ENCODE results near the gene CACTIN. TPM values are rescaled to one million over a fixed set of nuclear protein-coding genes. Genes with fewer than 3 reads are reported as not detected.

The CACTIN gene
- total and polyA plus RNA-seq, 2 of the 4 experiments (the other 2 are of a cell fraction), result 10.8 to 19.5 TPM

DNA sequence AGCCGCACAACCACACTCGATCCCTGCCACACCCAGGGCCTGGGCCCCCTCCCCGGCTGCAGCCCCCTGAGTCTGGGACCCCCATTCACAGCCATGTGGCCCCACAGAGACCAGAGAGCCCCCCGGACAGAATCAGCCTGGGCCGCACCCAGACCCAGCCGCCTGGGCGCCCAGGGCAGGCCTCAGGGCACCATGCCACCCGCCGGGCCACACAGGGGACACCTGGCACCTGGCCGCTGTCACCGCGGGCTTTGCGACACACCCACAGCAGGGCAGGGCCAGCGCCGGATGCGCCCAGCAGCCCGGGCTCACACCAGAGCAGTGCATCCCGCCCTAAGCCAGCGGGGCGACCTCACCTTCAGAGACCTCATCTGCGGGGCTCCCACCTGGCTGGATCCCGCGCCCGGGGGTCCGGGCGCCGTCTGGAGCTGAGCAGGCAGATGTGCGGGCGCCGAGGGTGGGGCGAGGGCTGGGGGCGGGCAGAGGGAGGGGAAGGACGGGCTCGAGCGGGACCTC, 20.4 kb downstream of the CACTIN start:
- Histone ChIP-seq H3K23ac (ENCODE audit: low read depth, low read length) (peak overlapping the region; percentile 11; the same call in 1 of the 2 replicates), H4K8ac (ENCODE audit: low read depth in 2 of 2, low read length in 2 of 2) (peak overlapping the region in 1 of 2 experiments; percentile 55; a peak in 1 of 4 replicates), H3K56ac (ENCODE audit: extremely low read depth, insufficient read depth, low read length) (no peak overlapping the region), H2BK5ac (ENCODE audit: low read depth, low read length, poor library complexity, severe bottlenecking) (no peak overlapping the region), H3K79me1 (ENCODE audit: low read depth in 1 of 2, low read length in 2 of 2) (peaks cover 7 to 17% of the 10 kb centered on the region in 2 experiments), H3K27ac (ENCODE audit: insufficient read depth, low read length) (no peak overlapping the region; the same call in 1 of the 2 replicates), H3K18ac (ENCODE audit: low read depth, low read length) (no peak overlapping the region), H4K91ac (ENCODE audit: insufficient read depth, low read depth, low read length) (no peak overlapping the region; the same call in 1 of the 2 replicates), H2BK15ac (ENCODE audit: low read depth, low read length) (no peak overlapping the region), H3K4ac (ENCODE audit: low read depth, low read length) (peak overlapping the region; percentile 27; the same call in 1 of the 2 replicates), H4K20me1 (ENCODE audit: insufficient read depth, low read length) (no peaks in the 10 kb centered on the region), H2AK5ac (ENCODE audit: low read depth, low read length) (peak overlapping the region; percentile 42; the same call in 1 of the 2 replicates), H3K4me3 (ENCODE audit: insufficient read depth, low read depth, low read length) (peak overlapping the region; percentile 56), H2AK9ac (replicated peaks; ENCODE audit: low read depth, low read length, poor library complexity) (peak overlapping the region; percentile 93), H3K9me3 (ENCODE audit: control insufficient read depth, insufficient read depth, low read length) (no peaks in the 10 kb centered on the region), H2BK20ac (ENCODE audit: low read depth, low read length) (no peak overlapping the region), H3K27me3 (ENCODE audit: control insufficient read depth, insufficient read depth, low read length) (no peaks in the 10 kb centered on the region), H3K36me3 (ENCODE audit: control insufficient read depth, insufficient read depth, low read length) (peaks cover 9% of the 10 kb centered on the region; the same call in 1 of the 2 replicates), H3K9me1 (ENCODE audit: insufficient read depth, low read length) (0 out of 2 replicates have a peak, but pooled peaks cover 6% of the 10 kb centered on the region), H3K14ac (replicated peaks; ENCODE audit: low read depth, low read length) (peak overlapping the region; percentile 74), H4K5ac (ENCODE audit: low read depth, low read length) (no peak overlapping the region), H3K4me1 (ENCODE audit: control insufficient read depth, insufficient read depth, low read length) (peaks cover 11% of the 10 kb centered on the region), H2AFZ (replicated peaks; ENCODE audit: low read length, poor library complexity) (peak overlapping the region; percentile 98), H3K4me2 (ENCODE audit: low read depth, low read length) (peak overlapping the region; percentile 52), H3K9ac (ENCODE audit: low read depth, low read length) (peak overlapping the region; percentile 43; the same call in 1 of the 2 replicates), H2BK120ac (ENCODE audit: low read depth, low read length) (no peak overlapping the region)
- in situ Hi-C loops (cut with MboI; ENCODE audit: low sequenced_read_pairs) (loop anchor here (25.0 kb wide), 1 partner anchor 294 kb away; no protein-coding TSS in a partner anchor), dilution Hi-C loops (cut with HindIII; ENCODE audit: low sequenced_read_pairs, unreplicated experiment) (no loop called here), intact Hi-C loops (cut with micrococcal nuclease) (no loop called here)
- ATAC-seq (ENCODE audit: low read depth), result peak; percentile 42
- ChIA-PET POLR2A (ENCODE audit: unreplicated experiment) (no interaction called here), CTCF (no interaction called here)
- 21% methylated on average over 11 of the region's 35 CpGs; no CpG with 5 or more reads in 1 of the 2 experiments for WGBS, 2 experiments (ENCODE audit: extremely low coverage in 2 of 2, insufficient read length in 1 of 2)
- no peak for DNase-seq
- BruUV-seq (replicated peaks), result no TSS peak
- no peak for TF ChIP-seq RCOR1 (IDR thresholded peaks at IDR 0.05; ENCODE audit: insufficient replicate concordance, low read length)
- no peak for TF ChIP-seq RAD21 (IDR thresholded peaks at IDR 0.05; ENCODE audit: low read length)

Data from IMR-90 (cell line).